Mesendoderm (in vitro differentiated cells): ENCODE data around the gene GLT6D1.

Source experiments
- DNase-seq: peaks from one replicate; pipeline ENCODE4 v3.0.0; 2013
- H2AK5ac ChIP-seq: 2 replicates; pipeline ENCODE4 v1.6.1; 2013; ENCODE audit warnings: low read length, inconsistent platforms
- H2BK120ac ChIP-seq: 2 replicates; pipeline ENCODE4 v1.6.1; 2013; ENCODE audit warnings: low read depth, mild to moderate bottlenecking, low read length, moderate library complexity, mixed read lengths
- H2BK15ac ChIP-seq: replicated peaks from 2 replicates; pipeline ENCODE4 v1.6.1; 2013; ENCODE audit warnings: low read depth, mild to moderate bottlenecking, moderate library complexity
- H2BK5ac ChIP-seq: 2 replicates; pipeline ENCODE4 v1.6.1; 2013; ENCODE audit warnings: low read length, inconsistent platforms
- H3K18ac ChIP-seq: 2 replicates; pipeline ENCODE4 v1.6.1; 2013; ENCODE audit warnings: mild to moderate bottlenecking, low read length, mixed read lengths
- H3K23ac ChIP-seq: one replicate; pipeline ENCODE4 v1.6.1; 2013; ENCODE audit warnings: low read length
- H3K27ac ChIP-seq: 2 replicates; pipeline ENCODE4 v1.5.1; 2013; ENCODE audit warnings: low read depth, mild to moderate bottlenecking, inconsistent platforms, low read length, moderate library complexity
- H3K27me3 ChIP-seq: 2 replicates; pipeline ENCODE4 v1.6.1; 2013; ENCODE audit warnings: low read length, control low read depth, mild to moderate bottlenecking, inconsistent platforms; ENCODE audit not compliant: insufficient read depth, poor library complexity
- H3K36me3 ChIP-seq: 2 replicates; pipeline ENCODE4 v1.6.1; 2013; ENCODE audit warnings: low read length, inconsistent platforms; ENCODE audit not compliant: control insufficient read depth, insufficient read depth
- H3K4ac ChIP-seq: one replicate; pipeline ENCODE4 v1.6.1; 2013; ENCODE audit warnings: low read depth, mild to moderate bottlenecking, low read length, moderate library complexity
- H3K4me1 ChIP-seq: 2 replicates; pipeline ENCODE4 v1.6.1; 2013; ENCODE audit warnings: low read depth, low read length, inconsistent platforms; ENCODE audit not compliant: control insufficient read depth
- H3K4me2 ChIP-seq: 2 replicates; pipeline ENCODE4 v1.6.1; 2013; ENCODE audit warnings: low read length
- H3K4me3 ChIP-seq: 2 replicates; pipeline ENCODE4 v1.5.1; 2013; ENCODE audit warnings: mild to moderate bottlenecking, low read length
- H3K56ac ChIP-seq: one replicate; pipeline ENCODE4 v1.6.1; 2013; ENCODE audit warnings: low read length
- H3K79me1 ChIP-seq: 2 replicates; pipeline ENCODE4 v1.6.1; 2013; ENCODE audit warnings: low read length, inconsistent platforms
- H3K79me2 ChIP-seq: 2 replicates; pipeline ENCODE4 v1.6.1; 2013; ENCODE audit warnings: mild to moderate bottlenecking, low read length; ENCODE audit not compliant: control insufficient read depth, insufficient read depth
- H3K9ac ChIP-seq: 2 replicates; pipeline ENCODE4 v1.6.1; 2013; ENCODE audit warnings: low read length, inconsistent platforms
- H4K5ac ChIP-seq: one replicate; pipeline ENCODE4 v1.6.1; 2013; ENCODE audit warnings: low read length
- H4K8ac ChIP-seq: one replicate; pipeline ENCODE4 v1.6.1; 2013; ENCODE audit warnings: low read depth, mild to moderate bottlenecking, control low read depth, low read length, moderate library complexity
- WGBS: extraction: QIAGEN DNeasy Blood & Tissue Kit; methylation state at CpG from one replicate; pipeline ENCODE4 v1.1.7; 2013; ENCODE audit warnings: low lambda C conversion rate, missing lambda C conversion rate; ENCODE audit not compliant: insufficient coverage; ENCODE audit errors: extremely low coverage; 5-methylcytosine and 5-hydroxymethylcytosine counted together

Gene GLT6D1

DNA sequence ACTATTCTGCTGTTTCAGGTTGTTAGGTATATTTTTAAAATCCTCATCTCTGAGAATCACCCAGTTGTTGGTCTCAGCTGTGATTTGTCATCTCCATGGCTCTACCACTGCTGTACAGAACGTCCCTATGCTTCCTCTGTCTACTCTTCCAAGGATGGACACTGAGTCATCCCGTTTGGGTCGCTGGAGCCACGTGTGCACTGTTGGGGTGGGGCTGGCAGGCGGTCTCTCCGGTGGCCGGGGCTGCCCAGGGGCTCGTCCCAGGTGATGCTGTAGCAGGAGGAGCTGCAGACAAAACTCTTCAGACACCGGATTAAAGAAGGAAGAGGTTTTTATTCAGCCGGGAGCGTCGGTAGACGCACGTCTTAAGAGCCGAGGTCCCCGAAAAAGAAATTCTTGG is 40.7 kb upstream of the GLT6D1 start:
- Histone ChIP-seq H3K27ac (no peak overlapping the region), H3K79me2 (no peaks in the 10 kb centered on the region), H3K79me1 (no peaks in the 10 kb centered on the region), H2AK5ac (no peak overlapping the region), H3K27me3 (no peaks in the 10 kb centered on the region), H3K9ac (no peak overlapping the region), H3K18ac (no peak overlapping the region), H3K4ac (no peak overlapping the region), H4K8ac (no peak overlapping the region), H2BK5ac (no peak overlapping the region), H3K4me1 (no peaks in the 10 kb centered on the region), H2BK15ac (no peak overlapping the region), H3K4me2 (no peak overlapping the region), H3K36me3 (no peaks in the 10 kb centered on the region), H3K56ac (no peak overlapping the region), H3K23ac (no peak overlapping the region), H2BK120ac (no peak overlapping the region), H4K5ac (no peak overlapping the region), H3K4me3 (no peak overlapping the region)
- WGBS: no CpG with 5 or more reads among the region's 16 CpGs
- DNase-seq: no peak

DNA sequence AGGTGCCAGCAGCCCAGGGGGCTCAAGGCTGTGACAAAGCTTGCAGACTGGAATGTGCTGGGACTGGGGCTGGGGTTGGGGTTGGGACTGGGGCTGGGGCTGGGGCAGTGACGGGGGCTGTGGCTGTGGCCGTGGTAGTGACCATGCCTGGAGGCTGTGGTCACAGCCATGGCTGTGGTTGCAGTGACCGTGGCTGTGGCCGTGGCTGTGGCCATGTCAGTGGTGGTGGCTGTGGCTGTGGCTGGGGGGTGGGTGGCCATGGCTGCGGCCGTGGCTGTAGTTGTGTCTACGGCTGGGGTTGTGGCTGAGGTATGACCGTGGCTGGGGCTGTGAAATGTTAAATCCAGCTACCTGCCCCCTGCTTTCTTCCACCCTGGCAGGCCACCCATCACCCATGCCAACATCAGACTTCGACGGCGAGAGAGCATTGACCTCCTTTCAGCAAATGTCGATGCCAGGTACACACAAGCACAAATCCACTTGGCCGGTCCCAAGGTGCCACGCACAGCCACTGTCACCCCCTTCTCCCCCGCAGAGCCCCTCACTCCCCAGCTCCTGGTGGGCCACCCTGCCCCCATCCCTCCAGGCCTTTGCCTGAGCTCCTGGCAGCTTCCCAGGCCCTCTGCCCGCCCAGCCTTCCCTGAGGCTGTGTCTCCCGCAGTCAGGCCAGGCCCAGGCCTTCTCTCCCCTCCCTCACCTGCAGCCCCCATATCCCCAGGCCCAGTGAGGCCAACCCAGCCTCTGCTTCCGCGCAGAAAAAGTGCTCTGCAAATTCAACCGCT is 39.1 kb upstream of the GLT6D1 start:
- no peaks in the 10 kb centered on the region for H3K4me1 ChIP-seq
- H3K27ac ChIP-seq: no peak overlapping the region
- no peak overlapping the region for H3K56ac ChIP-seq
- no peak overlapping the region for H3K4ac ChIP-seq
- no peak overlapping the region for H2AK5ac ChIP-seq
- H4K8ac ChIP-seq: no peak overlapping the region
- H3K4me2 ChIP-seq: no peak overlapping the region
- H3K9ac ChIP-seq: no peak overlapping the region
- H3K79me1 ChIP-seq: no peaks in the 10 kb centered on the region
- no peak overlapping the region for H2BK5ac ChIP-seq
- H3K27me3 ChIP-seq: no peaks in the 10 kb centered on the region
- no peaks in the 10 kb centered on the region for H3K36me3 ChIP-seq
- H2BK120ac ChIP-seq: no peak overlapping the region
- no peak overlapping the region for H2BK15ac ChIP-seq
- no peaks in the 10 kb centered on the region for H3K79me2 ChIP-seq
- WGBS: no CpG with 5 or more reads among the region's 20 CpGs
- H3K18ac ChIP-seq: no peak overlapping the region
- no peak overlapping the region for H3K23ac ChIP-seq
- DNase-seq: no peak
- H3K4me3 ChIP-seq: no peak overlapping the region
- H4K5ac ChIP-seq: no peak overlapping the region

DNA sequence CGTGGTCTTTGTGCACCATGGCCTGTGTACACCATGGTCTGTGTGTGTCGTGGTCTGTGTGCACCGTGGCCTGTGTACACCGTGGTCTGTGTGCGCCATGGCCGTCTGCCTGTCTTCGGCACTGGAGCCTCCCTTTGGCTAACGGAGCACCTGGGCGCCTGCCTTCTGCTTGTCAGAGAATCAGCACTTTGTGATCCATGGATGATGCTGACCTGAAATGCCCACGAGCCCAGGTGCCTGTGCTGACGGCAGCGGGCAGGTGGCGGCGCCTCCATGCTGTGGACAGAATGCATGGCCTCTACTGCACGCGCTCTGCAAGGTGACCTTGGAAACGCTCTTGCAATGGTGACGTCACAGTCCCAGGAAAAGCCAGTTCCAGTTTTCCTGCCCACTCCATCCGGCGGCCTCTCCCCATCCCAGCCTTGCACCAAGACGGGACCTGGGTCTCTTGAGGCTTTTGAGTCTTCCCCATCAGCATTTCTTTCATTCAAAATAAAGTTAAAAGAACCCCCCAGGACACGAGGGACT is 38.4 kb upstream of the GLT6D1 start:
- Histone ChIP-seq H2BK5ac (no peak overlapping the region), H3K79me1 (no peaks in the 10 kb centered on the region), H3K23ac (no peak overlapping the region), H3K9ac (no peak overlapping the region), H4K5ac (no peak overlapping the region), H2AK5ac (no peak overlapping the region), H3K18ac (no peak overlapping the region), H3K27me3 (no peaks in the 10 kb centered on the region), H3K4me1 (no peaks in the 10 kb centered on the region), H3K56ac (no peak overlapping the region), H3K4ac (no peak overlapping the region), H2BK15ac (no peak overlapping the region), H3K79me2 (no peaks in the 10 kb centered on the region), H3K4me2 (no peak overlapping the region), H4K8ac (no peak overlapping the region), H2BK120ac (no peak overlapping the region), H3K36me3 (no peaks in the 10 kb centered on the region), H3K4me3 (no peak overlapping the region), H3K27ac (no peak overlapping the region)
- DNase-seq: no peak
- no CpG with 5 or more reads among the region's 22 CpGs for WGBS

DNA sequence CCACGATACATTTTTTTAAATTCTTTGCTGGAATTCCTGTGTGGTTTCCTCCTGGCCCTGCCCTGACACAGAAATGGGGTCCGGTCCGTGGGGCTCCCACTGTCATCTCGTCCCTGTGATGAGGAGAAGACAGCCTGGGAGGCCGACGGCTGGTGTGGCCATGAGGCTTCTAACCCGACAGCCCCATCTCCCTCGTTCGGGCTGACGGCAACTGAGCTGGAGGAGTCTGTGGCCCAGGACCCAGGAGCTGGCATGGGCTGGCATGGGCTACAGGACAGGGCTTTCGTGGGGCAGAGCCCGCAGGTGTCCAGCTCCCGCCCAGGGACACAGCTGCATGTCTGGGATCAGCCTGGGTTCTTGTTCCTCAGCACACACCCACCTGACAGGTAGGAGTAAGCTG is 37.6 kb upstream of the GLT6D1 start:
- Histone ChIP-seq H3K23ac (no peak overlapping the region), H3K36me3 (no peaks in the 10 kb centered on the region), H3K27me3 (no peaks in the 10 kb centered on the region), H3K4me1 (no peaks in the 10 kb centered on the region), H3K18ac (no peak overlapping the region), H3K4ac (no peak overlapping the region), H3K79me1 (no peaks in the 10 kb centered on the region), H3K79me2 (no peaks in the 10 kb centered on the region), H2AK5ac (no peak overlapping the region), H3K4me2 (no peak overlapping the region), H3K9ac (no peak overlapping the region), H3K56ac (no peak overlapping the region), H3K4me3 (no peak overlapping the region), H2BK15ac (no peak overlapping the region), H2BK5ac (no peak overlapping the region), H2BK120ac (no peak overlapping the region), H3K27ac (no peak overlapping the region), H4K5ac (no peak overlapping the region), H4K8ac (no peak overlapping the region)
- DNase-seq: no peak
- no CpG with 5 or more reads among the region's 13 CpGs for WGBS

DNA sequence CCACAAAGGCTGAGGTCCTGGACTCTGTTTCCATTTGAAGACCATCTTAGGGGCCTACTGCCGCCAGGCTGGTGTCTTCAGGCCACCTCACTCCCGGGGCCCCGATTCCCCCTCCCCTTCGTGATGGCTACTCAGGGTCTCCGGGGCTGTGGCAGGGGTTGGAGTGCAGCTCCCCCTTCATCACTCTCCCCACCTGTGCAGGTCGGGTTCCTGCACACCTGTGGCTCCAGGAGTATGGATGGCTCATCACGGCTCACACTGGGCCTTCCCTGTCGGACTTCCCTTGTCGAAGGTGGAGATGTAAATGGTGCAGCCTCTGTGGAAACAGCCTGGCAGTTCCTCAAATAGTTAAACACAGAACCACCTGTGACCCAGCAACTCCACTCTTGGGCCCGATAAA is 35.6 kb upstream of the GLT6D1 start:
- Histone ChIP-seq H3K18ac (no peak overlapping the region), H3K56ac (no peak overlapping the region), H2BK5ac (no peak overlapping the region), H3K27me3 (no peaks in the 10 kb centered on the region), H3K79me1 (no peaks in the 10 kb centered on the region), H3K23ac (no peak overlapping the region), H2AK5ac (no peak overlapping the region), H3K4me2 (no peak overlapping the region), H3K4ac (no peak overlapping the region), H3K4me3 (no peak overlapping the region), H3K4me1 (no peaks in the 10 kb centered on the region), H4K8ac (no peak overlapping the region), H3K9ac (no peak overlapping the region), H3K27ac (no peak overlapping the region), H3K79me2 (no peaks in the 10 kb centered on the region), H4K5ac (no peak overlapping the region), H2BK15ac (no peak overlapping the region), H2BK120ac (no peak overlapping the region), H3K36me3 (no peaks in the 10 kb centered on the region)
- WGBS: no CpG with 5 or more reads among the region's 10 CpGs
- no peak for DNase-seq

DNA sequence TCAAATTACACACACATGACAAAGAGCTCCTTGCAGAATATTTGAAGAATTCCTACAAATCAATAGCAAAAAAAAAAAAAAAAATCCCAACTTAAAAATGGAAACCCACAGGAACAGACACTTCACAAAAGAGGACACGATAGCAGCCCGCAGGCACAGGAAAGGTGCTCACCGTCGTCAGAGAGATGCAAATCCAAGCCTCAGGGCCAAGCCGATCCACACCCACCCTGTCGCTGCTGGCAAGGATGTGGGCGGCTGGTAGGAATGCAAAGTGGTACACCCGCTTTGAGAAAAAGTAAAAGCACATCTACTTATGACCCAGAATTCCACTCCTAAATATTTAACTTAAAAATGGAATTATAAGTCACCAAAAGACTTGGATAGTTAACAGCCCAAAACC is 34.6 kb upstream of the GLT6D1 start:
- no peak overlapping the region for H3K23ac ChIP-seq
- H3K27ac ChIP-seq: no peak overlapping the region
- H3K4me1 ChIP-seq: no peaks in the 10 kb centered on the region
- H2BK5ac ChIP-seq: no peak overlapping the region
- no peak overlapping the region for H4K8ac ChIP-seq
- no peak overlapping the region for H4K5ac ChIP-seq
- no peaks in the 10 kb centered on the region for H3K79me2 ChIP-seq
- DNase-seq: no peak
- H3K18ac ChIP-seq: no peak overlapping the region
- H3K36me3 ChIP-seq: no peaks in the 10 kb centered on the region
- WGBS: no CpG with 5 or more reads among the region's 8 CpGs
- H2AK5ac ChIP-seq: no peak overlapping the region
- no peak overlapping the region for H3K4me3 ChIP-seq
- H3K4ac ChIP-seq: no peak overlapping the region
- H3K27me3 ChIP-seq: no peaks in the 10 kb centered on the region
- H3K9ac ChIP-seq: no peak overlapping the region
- H3K4me2 ChIP-seq: no peak overlapping the region
- H3K56ac ChIP-seq: no peak overlapping the region
- H2BK120ac ChIP-seq: no peak overlapping the region
- H3K79me1 ChIP-seq: no peaks in the 10 kb centered on the region
- no peak overlapping the region for H2BK15ac ChIP-seq
